ENCODE measurements around the gene ARHGAP18. TPM values are rescaled to one million over a fixed set of nuclear protein-coding genes. Genes with fewer than 3 reads are reported as not detected.

The ARHGAP18 gene
- total and polyA plus RNA-seq, 7 donors: 1.6 to 6.8 (median 5.5) TPM

GRCh38 chr6:129552413-129552812, 157.6 kb downstream of the ARHGAP18 start:
- no peak for TF ChIP-seq CTCF (IDR thresholded peaks at IDR 0.05)
- Histone ChIP-seq H3K9me3 (no peaks in the 10 kb centered on the region), H3K36me3 (ENCODE audit: insufficient read depth in 1 of 2, low read depth in 1 of 2) (peaks cover 0 to 18% of the 10 kb centered on the region in 2 donors), H3K27ac (no peak overlapping the region), H3K27me3 (ENCODE audit: insufficient read depth in 3 of 3, low read length in 2 of 3) (no peaks in the 10 kb centered on the region), H3K4me3 (no peak overlapping the region), H3K4me1 (no peaks in the 10 kb centered on the region)
- DNase-seq (no peak), ATAC-seq (no peak)
- intact Hi-C loops (cut with DNase I): no loop called here
- 95% methylated on average over 2 of the region's 2 CpGs for WGBS, 3 donors

GRCh38 chr6:129551486-129551885, 158.5 kb downstream of the ARHGAP18 start:
- H3K4me1 ChIP-seq: no peaks in the 10 kb centered on the region
- no peaks in the 10 kb centered on the region for H3K9me3 ChIP-seq
- intact Hi-C loops (cut with DNase I): no loop called here
- no peak for DNase-seq
- 95 to 100% (median 97%) methylated on average over 1 of the region's 1 CpG for WGBS, 3 donors
- H3K27me3 ChIP-seq (ENCODE audit: insufficient read depth in 3 of 3, low read length in 2 of 3): no peaks in the 10 kb centered on the region
- H3K36me3 ChIP-seq (ENCODE audit: insufficient read depth in 1 of 2, low read depth in 1 of 2): peaks cover 0 to 11% of the 10 kb centered on the region in 2 donors
- no peak overlapping the region for H3K4me3 ChIP-seq
- H3K27ac ChIP-seq: no peak overlapping the region
- TF ChIP-seq CTCF (IDR thresholded peaks at IDR 0.05): no peak
- ATAC-seq: no peak

GRCh38 chr6:129546702-129547101, 163.3 kb downstream of the ARHGAP18 start:
- H3K4me1 ChIP-seq: no peaks in the 10 kb centered on the region
- no peak overlapping the region for H3K4me3 ChIP-seq
- peaks cover 0 to 6% of the 10 kb centered on the region in 2 donors for H3K36me3 ChIP-seq (ENCODE audit: insufficient read depth in 1 of 2, low read depth in 1 of 2)
- H3K27me3 ChIP-seq (ENCODE audit: insufficient read depth in 3 of 3, low read length in 2 of 3): no peaks in the 10 kb centered on the region
- ATAC-seq: no peak
- H3K27ac ChIP-seq: no peak overlapping the region
- intact Hi-C loops (cut with DNase I): no loop called here
- TF ChIP-seq CTCF (IDR thresholded peaks at IDR 0.05): no peak
- WGBS, 3 donors: 86 to 92% (median 86%) methylated on average over 4 of the region's 4 CpGs
- no peak for DNase-seq
- H3K9me3 ChIP-seq: no peaks in the 10 kb centered on the region

GRCh38 chr6:129544892-129545612, 164.9 kb downstream of the ARHGAP18 start:
- intact Hi-C loops (cut with DNase I): no loop called here
- ATAC-seq (no peak), DNase-seq (no peak)
- 93 to 97% (median 95%) methylated on average over 8 of the region's 8 CpGs for WGBS, 3 donors
- Histone ChIP-seq H3K27ac (no peak overlapping the region), H3K36me3 (ENCODE audit: insufficient read depth in 1 of 2, low read depth in 1 of 2) (peaks cover 0 to 6% of the 10 kb centered on the region in 2 donors), H3K27me3 (ENCODE audit: insufficient read depth in 3 of 3, low read length in 2 of 3) (no peaks in the 10 kb centered on the region), H3K9me3 (no peaks in the 10 kb centered on the region), H3K4me3 (no peak overlapping the region), H3K4me1 (no peaks in the 10 kb centered on the region)
- TF ChIP-seq CTCF (IDR thresholded peaks at IDR 0.05): no peak

- Histone ChIP-seq H3K4me1 (no peaks in the 10 kb centered on the region), H3K36me3 (ENCODE audit: insufficient read depth in 1 of 2, low read depth in 1 of 2) (peaks cover 0 to 9% of the 10 kb centered on the region in 2 donors), H3K4me3 (no peak overlapping the region), H3K27me3 (ENCODE audit: insufficient read depth in 3 of 3, low read length in 2 of 3) (no peaks in the 10 kb centered on the region), H3K9me3 (no peaks in the 10 kb centered on the region), H3K27ac (no peak overlapping the region)
- ATAC-seq (no peak), DNase-seq (no peak)
- WGBS, 3 donors: 82 to 83% (median 82%) methylated on average over 2 of the region's 2 CpGs
- TF ChIP-seq CTCF (IDR thresholded peaks at IDR 0.05): no peak
- intact Hi-C loops (cut with DNase I): no loop called here
These were observed 166.0 kb downstream of the ARHGAP18 start for GRCh38 chr6:129543981-129544380.

All from psoas muscle (tissue), 8 donors.